NCI-H82 treated with DMSO at 0.1 percent for 48 hours (cell line): ENCODE results near the gene GNAO1.

Source experiments
- DNase-seq: peaks from one replicate; lab custom pipeline; 2025; ENCODE audit not compliant: unreplicated experiment; lab: John Stamatoyannopoulos, UW

The GNAO1 gene

GRCh38 chr16:56191156-56191815 is at the start of gene GNAO1:
GNAO1 (plus strand) TSS chr16:56191489; CDS start chr16:56192236, 747 bp downstream.
- peak; percentile 42 for DNase-seq

GRCh38 chr16:56143666-56144065 is 47.6 kb upstream of the GNAO1 start:
- DNase-seq = no peak

- no peak for DNase-seq
Observed at GRCh38 chr16:56145369-56145768, 45.9 kb upstream of the GNAO1 start.

GRCh38 chr16:56151621-56152020 is 39.7 kb upstream of the GNAO1 start:
- no peak for DNase-seq

GRCh38 chr16:56161658-56162057 is 29.6 kb upstream of the GNAO1 start:
- DNase-seq = no peak

GRCh38 chr16:56163089-56163488 is 28.2 kb upstream of the GNAO1 start:
- no peak for DNase-seq

- DNase-seq = no peak
Observed at GRCh38 chr16:56163938-56164337, 27.4 kb upstream of the GNAO1 start.

GRCh38 chr16:56164636-56165035 is 26.7 kb upstream of the GNAO1 start:
- no peak for DNase-seq

- DNase-seq = no peak
Observed at GRCh38 chr16:56174411-56174810, 16.9 kb upstream of the GNAO1 start.

- DNase-seq = no peak
Observed at GRCh38 chr16:56181401-56181800, 9.9 kb upstream of the GNAO1 start.

- no peak for DNase-seq
Observed at GRCh38 chr16:56183266-56183665, 8.0 kb upstream of the GNAO1 start.

- DNase-seq = no peak
Observed at GRCh38 chr16:56190048-56190676, 1.1 kb upstream of the GNAO1 start.

GRCh38 chr16:56190677-56191155 is 573 bp upstream of the GNAO1 start:
- DNase-seq = no peak

- no peak for DNase-seq
Observed at GRCh38 chr16:56191835-56192634, 746 bp downstream of the GNAO1 start.

GRCh38 chr16:56192635-56192945 is 1.3 kb downstream of the GNAO1 start:
- no peak for DNase-seq

- no peak for DNase-seq
Observed at GRCh38 chr16:56192986-56193945, 2.0 kb downstream of the GNAO1 start.

- peak; percentile 80 for DNase-seq
Observed at GRCh38 chr16:56193951-56194726, 2.9 kb downstream of the GNAO1 start.

- no peak for DNase-seq
Observed at GRCh38 chr16:56195151-56195550, 3.9 kb downstream of the GNAO1 start.

GRCh38 chr16:56196381-56196780 is 5.1 kb downstream of the GNAO1 start:
- DNase-seq = no peak
